Motor neuron (in vitro differentiated cells): ENCODE results near the gene HPSE2. TPM values are rescaled to one million over a fixed set of nuclear protein-coding genes. Genes with fewer than 3 reads are reported as not detected.

Source experiments
- ATAC-seq, 8 experiments: fragments of 200-7000 bp; cut with Tn5 transposase; replicated peaks in 6 of 8; 2 replicates each; pipeline ENCODE4 v1.8.0; 2021; ENCODE audit warnings: mild to moderate bottlenecking in 8 of 8, moderate library complexity in 8 of 8
- H3K27ac ChIP-seq, 2 donors: fragments of 250-450 bp; sonication (Bioruptor Pico); 2 replicates each; pipeline ENCODE4 v1.9.0; 2021; ENCODE audit warnings: antibody characterized with exemption in 2 of 2, mild to moderate bottlenecking in 2 of 2, moderate library complexity in 1 of 2
- H3K4me1 ChIP-seq, 2 donors: fragments of 250-450 bp; sonication (Bioruptor Pico); replicated peaks in 1 of 2; 2 replicates each; pipeline ENCODE4 v1.6.1; 2021; ENCODE audit warnings: antibody characterized with exemption in 2 of 2, mild to moderate bottlenecking in 2 of 2, moderate library complexity in 1 of 2
- H3K4me3 ChIP-seq, 5 donors: fragments of 250-450 bp; sonication (Bioruptor Pico); 2 replicates each; pipeline ENCODE4 v1.9.0; 2021; ENCODE audit warnings: antibody characterized with exemption in 5 of 5, mild to moderate bottlenecking in 5 of 5, moderate library complexity in 4 of 5
- WGBS, 10 experiments: fragments of 450-650 bp; shearing (Covaris generic); methylation state at CpG; one replicate each; pipeline ENCODE4 v1.0.0; 2022; 5-methylcytosine and 5-hydroxymethylcytosine counted together
- in situ Hi-C, 9 experiments: fragments of 400-800 bp; cut with MboI; loops; one replicate each; pipeline ENCODE4 v1.15.0; 2021; ENCODE audit warnings: low sequenced_read_pairs in 9 of 9, low pct_unique_long_range_greater_than_20kb in 2 of 9; ENCODE audit not compliant: unreplicated experiment in 9 of 9
- total RNA-seq, 8 experiments: library from RNA; unstranded; fragments of 300-600 nt; gene quantifications; 2 replicates each; pipeline versions ENCODE4 v1.2.3 to v1.2.4, GENCODE V29; 2022

HPSE2 gene
- total RNA-seq, 8 experiments from 2014 or later: 0.05 to 0.62 (median 0.13) TPM; not detected in 1

DNA sequence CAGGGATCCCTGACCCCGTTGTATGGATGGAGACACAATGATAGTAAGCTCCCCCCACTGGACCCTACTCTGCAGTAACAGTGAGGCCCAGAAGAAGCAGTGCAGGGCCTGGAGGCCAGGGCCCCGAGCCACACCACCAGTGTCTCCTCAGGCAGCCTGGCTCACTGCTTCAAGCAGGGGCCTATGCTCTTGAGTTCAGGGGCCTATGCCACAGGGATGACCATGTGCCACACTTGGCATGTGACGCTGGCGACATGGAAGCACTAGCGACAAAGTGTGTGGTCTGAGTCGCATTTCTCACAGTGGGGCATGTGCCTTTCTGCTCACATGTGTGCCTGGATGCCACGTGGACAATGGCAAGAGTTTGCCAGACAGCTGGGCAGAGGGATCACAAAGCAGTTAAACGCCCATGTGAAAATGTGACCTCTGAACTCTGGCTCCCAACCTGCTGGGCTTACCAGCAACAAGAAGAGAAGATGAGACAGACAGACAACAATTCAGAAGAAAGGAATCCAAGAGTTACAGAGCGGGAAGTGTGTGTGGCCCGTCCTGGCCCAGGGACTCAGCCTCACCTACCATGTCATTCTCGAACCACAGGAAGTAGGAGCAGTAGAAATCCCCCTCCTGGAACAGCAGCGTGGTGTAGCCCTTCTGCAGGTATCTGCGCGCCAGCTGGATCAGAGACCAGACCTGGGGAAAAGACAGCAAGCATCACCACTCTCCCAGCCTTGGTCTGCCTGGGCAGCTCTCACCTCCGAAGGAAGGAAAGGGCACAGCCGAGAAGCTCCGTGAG is 816.0 kb downstream of the HPSE2 start:
- H3K4me3 ChIP-seq: no peak overlapping the region
- ATAC-seq: no peak
- peaks cover 10 to 15% of the 10 kb centered on the region in 2 donors for H3K4me1 ChIP-seq
- 20 to 100% (median 97%) methylated on average over 1 to 11 of the region's 17 CpGs; no CpG with 5 or more reads in 4 of the 10 experiments for WGBS, 10 experiments
- no peak overlapping the region for H3K27ac ChIP-seq
- in situ Hi-C loops: no loop called here

GRCh38 chr10:98418665-98419468 is 816.8 kb downstream of the HPSE2 start:
- in situ Hi-C loops: no loop called here
- ATAC-seq: no peak
- WGBS, 10 experiments: 73 to 97% (median 80%) methylated on average over 1 to 6 of the region's 18 CpGs; no CpG with 5 or more reads in 5 of the 10 experiments
- H3K27ac ChIP-seq: no peak overlapping the region
- peaks cover 16 to 22% of the 10 kb centered on the region in 2 donors for H3K4me1 ChIP-seq
- H3K4me3 ChIP-seq: no peak overlapping the region

GRCh38 chr10:98417973-98418664 is 817.5 kb downstream of the HPSE2 start:
- WGBS, 10 experiments: 75 to 100% (median 90%) methylated on average over 1 to 10 of the region's 21 CpGs; no CpG with 5 or more reads in 2 of the 10 experiments
- in situ Hi-C loops: no loop called here
- ATAC-seq: no peak
- no peak overlapping the region for H3K4me3 ChIP-seq
- H3K27ac ChIP-seq: no peak overlapping the region
- H3K4me1 ChIP-seq: peaks cover 16 to 22% of the 10 kb centered on the region in 2 donors

GRCh38 chr10:98417481-98417959 is 818.1 kb downstream of the HPSE2 start:
- no peak overlapping the region for H3K4me3 ChIP-seq
- H3K4me1 ChIP-seq: peaks cover 16 to 22% of the 10 kb centered on the region in 2 donors
- ATAC-seq: no peak
- 85 to 100% (median 91%) methylated on average over 3 to 9 of the region's 19 CpGs; no CpG with 5 or more reads in 4 of the 10 experiments for WGBS, 10 experiments
- H3K27ac ChIP-seq: no peak overlapping the region
- in situ Hi-C loops: no loop called here

- Histone ChIP-seq H3K4me3 (no peak overlapping the region), H3K27ac (no peak overlapping the region), H3K4me1 (peaks cover 16 to 22% of the 10 kb centered on the region in 2 donors)
- ATAC-seq: no peak
- WGBS, 10 experiments: 81 to 100% (median 94%) methylated on average over 1 to 12 of the region's 18 CpGs; no CpG with 5 or more reads in 5 of the 10 experiments
- in situ Hi-C loops: no loop called here
Observed at GRCh38 chr10:98416606-98417388, 818.9 kb downstream of the HPSE2 start.

DNA sequence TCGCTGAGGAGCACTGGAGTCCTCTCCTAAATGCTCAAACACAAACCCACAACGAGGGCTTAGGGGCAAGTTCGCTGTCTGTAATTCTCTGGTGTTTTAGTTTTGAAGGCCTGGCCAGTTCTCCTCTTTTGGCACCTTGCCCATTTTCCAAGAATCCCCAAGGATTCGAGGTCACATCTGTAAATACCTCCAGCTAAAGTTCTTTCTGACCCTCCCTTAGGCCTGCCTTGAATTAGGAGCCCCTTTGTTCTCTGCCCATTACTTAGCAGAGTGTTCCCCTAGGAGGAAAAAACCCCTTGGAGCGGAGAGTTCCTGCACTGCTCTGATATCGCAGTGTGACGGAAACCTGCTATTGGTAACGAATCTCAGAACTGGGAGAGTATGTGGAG is 819.9 kb downstream of the HPSE2 start:
- no peak for ATAC-seq
- in situ Hi-C loops: no loop called here
- no peak overlapping the region for H3K27ac ChIP-seq
- H3K4me1 ChIP-seq: peaks cover 12 to 18% of the 10 kb centered on the region in 2 donors
- WGBS, 10 experiments: 36 to 100% (median 67%) methylated on average over 1 to 5 of the region's 8 CpGs; no CpG with 5 or more reads in 3 of the 10 experiments
- no peak overlapping the region for H3K4me3 ChIP-seq

GRCh38 chr10:98414932-98415730 is 820.5 kb downstream of the HPSE2 start, which contains the start of gene PYROXD2:
Gene PYROXD2 (minus strand): TSS chr10:98415182. CDS start chr10:98415135, 47 bp downstream.
- in situ Hi-C loops: no loop called here
- H3K27ac ChIP-seq: peak within 1 kb of the TSS; percentile 40 to 72
- WGBS, 10 experiments: 14 to 96% (median 36%) methylated on average over 1 to 13 of the region's 25 CpGs; no CpG with 5 or more reads in 4 of the 10 experiments

GRCh38 chr10:98414578-98414931 is 821.1 kb downstream of the HPSE2 start:
- ATAC-seq: no peak
- peak overlapping the region; percentile 20 to 42 (median 25) for H3K4me3 ChIP-seq
- 0 to 80% (median 20%) methylated on average over 1 of the region's 3 CpGs; no CpG with 5 or more reads in 7 of the 10 experiments for WGBS, 10 experiments
- H3K4me1 ChIP-seq: peaks cover 10 to 15% of the 10 kb centered on the region in 2 donors
- peak overlapping the region; percentile 40 to 72 for H3K27ac ChIP-seq
- in situ Hi-C loops: no loop called here

More at GRCh38 chr10:98414932-98415730, 820.5 kb downstream of the HPSE2 start, which contains the start of gene PYROXD2:
- peak; percentile 92 to 99 (median 98) for ATAC-seq
- H3K4me3 ChIP-seq: peak within 1 kb of the TSS; percentile 20 to 42 (median 25)
- H3K4me1 ChIP-seq: peaks cover 10 to 15% of the 10 kb centered on the region in 2 donors

GRCh38 chr10:98411768-98412167 is 823.9 kb downstream of the HPSE2 start:
- no peak for ATAC-seq
- in situ Hi-C loops: no loop called here
- H3K27ac ChIP-seq: no peak overlapping the region
- H3K4me3 ChIP-seq: no peak overlapping the region
- WGBS, 10 experiments: 40 to 100% (median 83%) methylated on average over 1 of the region's 1 CpG; no CpG with 5 or more reads in 5 of the 10 experiments
- H3K4me1 ChIP-seq: peaks cover 10 to 15% of the 10 kb centered on the region in 2 donors

GRCh38 chr10:98411166-98411565 is 824.5 kb downstream of the HPSE2 start:
- 49 to 100% (median 91%) methylated on average over 1 to 11 of the region's 11 CpGs; no CpG with 5 or more reads in 2 of the 10 experiments for WGBS, 10 experiments
- no peak for ATAC-seq
- H3K27ac ChIP-seq: no peak overlapping the region
- peaks cover 10 to 15% of the 10 kb centered on the region in 2 donors for H3K4me1 ChIP-seq
- no peak overlapping the region for H3K4me3 ChIP-seq
- in situ Hi-C loops: no loop called here

DNA sequence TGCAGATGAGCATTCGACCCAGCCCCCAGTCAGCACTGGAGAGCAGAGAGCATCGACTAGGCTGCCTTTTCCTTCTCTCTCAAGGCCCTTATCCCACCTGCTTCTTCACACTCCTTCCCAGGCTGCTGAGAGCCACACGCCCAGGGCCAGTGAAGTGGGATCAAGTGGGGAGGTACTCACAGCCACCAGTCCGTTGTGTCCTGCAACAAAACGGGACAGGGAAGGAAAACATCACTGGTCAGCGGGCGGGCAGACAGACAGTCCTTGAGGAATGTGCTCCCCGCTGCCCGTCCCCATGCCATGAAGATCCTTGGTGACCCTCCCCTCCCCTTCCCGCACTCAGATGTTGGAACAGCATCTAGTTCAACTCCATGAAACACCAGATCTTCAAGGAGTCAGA is 824.9 kb downstream of the HPSE2 start:
- in situ Hi-C loops: no loop called here
- 50% methylated on average over 4 of the region's 10 CpGs; no CpG with 5 or more reads in 9 of the 10 experiments for WGBS, 10 experiments
- no peak for ATAC-seq
- Histone ChIP-seq H3K4me1 (peaks cover 10 to 13% of the 10 kb centered on the region in 2 donors), H3K4me3 (no peak overlapping the region), H3K27ac (no peak overlapping the region)
